Hepatocyte (in vitro differentiated cells): ENCODE measurements around the gene IL17RE.

Source experiments
- EZH2 ChIP-seq: fragments of 200-600 bp; sonication (generic); IDR thresholded peaks from 2 replicates; pipeline ENCODE4 v1.6.1; 2016; ENCODE audit warnings: antibody characterized with exemption, mild to moderate bottlenecking, borderline replicate concordance
- EZH2phosphoT487 ChIP-seq: fragments of 200-600 bp; sonication (generic); IDR thresholded peaks from one replicate; pipeline ENCODE4 v1.6.1; 2018; ENCODE audit warnings: antibody characterized with exemption, mild to moderate bottlenecking, low read depth, moderate library complexity; ENCODE audit not compliant: unreplicated experiment, severe bottlenecking
- TF ChIP-seq, protein P1 (sequence below): fragments of 200-600 bp; sonication (generic); IDR thresholded peaks from 2 replicates; pipeline ENCODE4 v1.5.1; 2016; ENCODE audit warnings: antibody characterized with exemption, mild to moderate bottlenecking; ENCODE audit not compliant: poor library complexity

GRCh38 chr3:9918261-9919038 is 15.8 kb downstream of the IL17RE start:
- TF ChIP-seq EZH2 (no peak), EZH2phosphoT487 (no peak)
- TF ChIP-seq, protein P1, sequence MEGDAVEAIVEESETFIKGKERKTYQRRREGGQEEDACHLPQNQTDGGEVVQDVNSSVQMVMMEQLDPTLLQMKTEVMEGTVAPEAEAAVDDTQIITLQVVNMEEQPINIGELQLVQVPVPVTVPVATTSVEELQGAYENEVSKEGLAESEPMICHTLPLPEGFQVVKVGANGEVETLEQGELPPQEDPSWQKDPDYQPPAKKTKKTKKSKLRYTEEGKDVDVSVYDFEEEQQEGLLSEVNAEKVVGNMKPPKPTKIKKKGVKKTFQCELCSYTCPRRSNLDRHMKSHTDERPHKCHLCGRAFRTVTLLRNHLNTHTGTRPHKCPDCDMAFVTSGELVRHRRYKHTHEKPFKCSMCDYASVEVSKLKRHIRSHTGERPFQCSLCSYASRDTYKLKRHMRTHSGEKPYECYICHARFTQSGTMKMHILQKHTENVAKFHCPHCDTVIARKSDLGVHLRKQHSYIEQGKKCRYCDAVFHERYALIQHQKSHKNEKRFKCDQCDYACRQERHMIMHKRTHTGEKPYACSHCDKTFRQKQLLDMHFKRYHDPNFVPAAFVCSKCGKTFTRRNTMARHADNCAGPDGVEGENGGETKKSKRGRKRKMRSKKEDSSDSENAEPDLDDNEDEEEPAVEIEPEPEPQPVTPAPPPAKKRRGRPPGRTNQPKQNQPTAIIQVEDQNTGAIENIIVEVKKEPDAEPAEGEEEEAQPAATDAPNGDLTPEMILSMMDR = no peak
